NCI-H526 treated with DMSO at 0.1 percent for 48 hours (cell line): ENCODE results near the gene MBP.
A peak's percentile ranks its signal among the peaks of the same experiment; 100 is the strongest.

Experiments
- DNase-seq: peaks from one replicate; lab custom pipeline; 2025; lab: John Stamatoyannopoulos, UW

The MBP gene

GRCh38 chr18:77100751-77101355 is 31.7 kb downstream of the MBP start:
- no peak for DNase-seq

- DNase-seq = no peak
These were observed 32.9 kb downstream of the MBP start for GRCh38 chr18:77099485-77100370.

GRCh38 chr18:77098538-77099174 is 33.9 kb downstream of the MBP start:
- no peak for DNase-seq

- peak; percentile 1 for DNase-seq
These were observed 34.6 kb downstream of the MBP start for GRCh38 chr18:77098029-77098428.

- no peak for DNase-seq
These were observed 35.4 kb downstream of the MBP start for GRCh38 chr18:77096936-77097886.

GRCh38 chr18:77095391-77096371 is 36.9 kb downstream of the MBP start:
- no peak for DNase-seq

GRCh38 chr18:77093586-77093985 is 39.0 kb downstream of the MBP start:
- DNase-seq = no peak

GRCh38 chr18:77093067-77093430 is 39.5 kb downstream of the MBP start:
- DNase-seq = no peak

GRCh38 chr18:77092104-77093066 is 40.2 kb downstream of the MBP start:
- no peak for DNase-seq

GRCh38 chr18:77091366-77091765 is 41.2 kb downstream of the MBP start:
- DNase-seq = no peak

GRCh38 chr18:77090546-77091174 is 41.9 kb downstream of the MBP start:
- no peak for DNase-seq

GRCh38 chr18:77089723-77090285 is 42.8 kb downstream of the MBP start:
- DNase-seq = no peak

- no peak for DNase-seq
These were observed 43.4 kb downstream of the MBP start for GRCh38 chr18:77088963-77089722.

GRCh38 chr18:77087393-77088141 is 45.0 kb downstream of the MBP start:
- no peak for DNase-seq

GRCh38 chr18:77086656-77087392 is 45.8 kb downstream of the MBP start:
- DNase-seq = no peak

GRCh38 chr18:77086034-77086433 is 46.5 kb downstream of the MBP start:
- DNase-seq = no peak

- peak; percentile 1 for DNase-seq
These were observed 47.9 kb downstream of the MBP start for GRCh38 chr18:77084688-77085035.
